Measurements from ENCODE around the gene PINK1.

The PINK1 gene

DNA sequence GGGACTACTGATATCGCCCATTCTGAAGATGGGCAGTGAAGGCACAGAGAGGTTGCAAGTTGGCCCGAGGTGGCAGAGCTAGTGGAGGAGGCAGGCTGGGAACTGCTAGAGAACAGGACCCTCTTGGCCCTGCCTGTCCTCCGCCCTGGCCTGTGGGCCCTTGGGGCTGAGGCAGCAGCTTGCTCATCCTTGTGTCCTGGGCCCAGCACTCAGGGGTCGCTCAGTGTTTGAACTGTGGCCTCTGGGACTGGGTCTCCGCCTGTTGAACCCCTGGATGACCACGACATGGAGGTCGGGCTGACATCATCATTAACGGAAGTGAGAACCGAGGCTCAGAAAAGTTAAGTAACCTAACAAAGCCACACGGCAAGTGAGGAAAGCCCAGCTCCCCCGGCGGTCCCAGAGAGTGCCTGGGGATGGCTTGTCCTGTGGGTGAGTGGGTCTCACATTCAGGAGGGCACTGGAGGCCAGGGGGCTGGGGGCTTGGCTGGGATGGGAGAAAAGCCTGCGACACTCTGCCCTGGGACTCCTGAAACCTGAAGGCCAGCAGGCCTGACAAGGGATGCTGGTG, 50.9 kb downstream of the PINK1 start:
- DNase-seq = no peak

- no peak for DNase-seq
These were observed 51.4 kb downstream of the PINK1 start for GRCh38 chr1:20684651-20685050.

DNA sequence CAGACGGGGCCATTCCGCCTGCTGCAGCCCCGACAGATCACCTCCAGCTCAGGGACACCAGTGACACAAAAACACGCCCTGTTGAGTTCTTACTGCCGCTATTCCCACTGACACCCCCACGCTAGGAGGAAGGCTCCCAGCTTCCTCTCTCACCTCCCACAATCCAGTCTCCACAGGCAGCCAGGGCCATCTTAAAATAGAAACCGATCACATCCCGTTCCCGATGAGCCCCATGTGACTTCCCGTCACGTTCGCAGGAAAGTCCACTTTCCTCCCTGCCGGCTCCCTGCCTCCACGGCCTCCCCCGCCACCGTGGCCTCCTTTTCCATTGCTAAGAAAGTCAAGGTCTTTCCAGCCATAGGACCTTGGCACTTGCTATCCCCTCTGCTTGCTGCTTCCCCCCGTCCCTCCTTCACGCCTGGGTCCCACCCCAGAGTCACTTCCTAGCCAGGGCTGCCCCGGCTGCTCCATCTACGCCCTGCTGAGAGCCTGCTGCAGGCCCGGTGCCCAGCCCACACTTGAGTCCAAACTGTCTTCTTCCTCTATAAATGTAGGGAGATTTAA, 51.9 kb downstream of the PINK1 start:
- DNase-seq = no peak

GRCh38 chr1:20685741-20686140, 52.5 kb downstream of the PINK1 start:
- DNase-seq = no peak

GRCh38 chr1:20686883-20687725, 53.8 kb downstream of the PINK1 start:
- DNase-seq = no peak

GRCh38 chr1:20689645-20690056, 56.4 kb downstream of the PINK1 start:
- no peak for DNase-seq

- no peak for DNase-seq
These were observed 58.6 kb downstream of the PINK1 start for GRCh38 chr1:20691872-20692271.

- DNase-seq = no peak
These were observed 60.4 kb downstream of the PINK1 start for GRCh38 chr1:20693623-20694022.

DNA sequence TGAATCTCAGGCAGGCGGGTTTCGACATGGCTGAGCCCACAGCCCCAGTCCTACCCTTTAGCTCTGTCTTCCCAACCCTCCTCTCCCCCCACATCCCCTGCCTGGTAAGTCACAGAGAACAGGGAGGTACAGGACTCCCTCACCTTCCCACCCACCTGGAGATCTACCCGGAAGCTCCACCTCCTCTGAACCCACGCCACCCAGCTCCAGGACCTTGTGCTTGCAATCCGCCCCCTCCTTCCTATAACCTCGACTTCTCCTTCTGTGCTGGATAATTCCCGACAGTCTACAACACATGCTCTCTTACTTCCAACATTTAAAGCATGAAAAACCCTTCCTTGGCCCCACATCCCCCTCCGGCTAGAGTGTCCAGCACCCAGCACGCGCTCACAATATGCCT, 62.3 kb downstream of the PINK1 start:
- no peak for DNase-seq

DNA sequence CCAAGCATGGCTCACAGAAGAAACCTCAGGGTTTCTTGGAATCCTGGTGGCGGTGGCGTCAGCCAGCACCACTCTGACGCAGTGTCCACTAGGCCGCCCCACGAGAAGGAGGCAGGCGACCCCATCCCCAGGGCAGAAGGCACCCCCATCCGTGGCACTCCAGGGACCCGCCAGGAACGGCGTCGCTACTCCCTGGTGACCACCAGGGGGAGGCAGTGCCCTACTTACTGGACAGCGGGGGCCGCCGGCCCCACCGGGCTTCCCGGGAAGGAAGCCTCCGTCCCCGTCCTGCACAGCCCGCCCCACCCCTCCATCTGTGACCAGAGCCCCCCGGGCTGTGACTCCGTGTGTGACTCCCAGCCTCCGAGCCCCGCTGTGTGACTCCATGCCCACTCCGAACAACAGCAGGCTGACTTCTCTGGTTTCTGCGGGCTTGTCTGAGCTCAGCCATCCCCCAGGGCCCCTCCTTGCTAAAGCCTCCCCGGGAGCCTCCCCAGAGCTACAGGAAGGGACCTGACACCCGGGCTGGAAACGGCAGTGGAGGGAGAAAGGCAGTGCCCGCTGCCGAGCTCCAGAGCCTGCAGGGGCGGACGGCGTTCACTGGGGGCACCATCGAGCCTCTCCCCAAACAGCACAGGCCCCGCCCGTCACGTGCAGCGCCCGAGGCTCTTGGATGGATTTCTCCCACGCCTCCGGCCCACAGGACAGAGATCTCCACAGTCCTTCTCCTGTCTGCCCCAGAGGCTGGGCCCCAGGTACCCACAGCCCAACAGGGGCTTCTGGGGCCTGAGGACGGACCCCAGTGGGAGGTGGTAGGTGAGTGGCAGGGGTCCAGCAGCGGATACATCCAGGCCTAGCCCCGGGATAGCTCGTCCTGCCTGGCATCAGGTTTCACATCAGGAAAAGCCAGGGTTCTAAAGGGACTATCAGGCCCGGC, 63.4 kb downstream of the PINK1 start:
- DNase-seq = peak; percentile 78

- no peak for DNase-seq
These were observed 64.3 kb downstream of the PINK1 start for GRCh38 chr1:20697563-20697962.

DNA sequence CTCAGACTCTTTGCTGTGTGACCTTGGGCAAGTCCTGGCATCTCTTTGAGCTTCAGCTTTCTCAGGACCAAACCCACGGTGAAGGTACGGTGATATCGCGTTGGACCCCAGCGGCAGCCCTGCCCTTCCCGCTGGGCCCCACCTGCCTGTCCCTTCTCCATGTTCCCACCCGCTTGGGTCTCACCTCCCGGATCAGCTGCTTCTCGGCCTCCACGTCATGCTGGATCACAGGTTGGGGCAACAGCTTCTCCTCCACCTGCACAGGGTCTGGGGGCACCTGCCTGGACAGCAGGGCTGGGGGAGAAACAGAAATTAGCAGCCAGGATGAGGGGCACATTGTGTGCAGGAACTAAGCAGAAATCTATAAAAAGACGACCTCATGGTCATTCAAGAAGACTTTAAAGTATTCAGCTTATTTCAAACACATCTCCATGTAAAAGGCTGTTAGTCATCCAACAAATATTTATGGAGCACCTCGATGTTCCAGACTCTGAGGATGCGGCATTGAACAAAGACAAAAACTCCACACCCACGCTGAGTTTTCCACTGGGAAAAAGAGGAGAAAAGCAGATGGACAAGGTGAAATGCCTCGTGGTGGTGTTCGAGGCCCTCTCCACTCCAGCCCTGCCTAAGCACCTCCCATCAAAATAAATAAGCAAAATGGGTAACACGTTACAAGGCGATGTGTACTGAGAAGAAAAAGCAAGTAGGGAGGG, 65.1 kb downstream of the PINK1 start:
- no peak for DNase-seq

GRCh38 chr1:20699558-20699957, 66.3 kb downstream of the PINK1 start:
- DNase-seq = no peak

DNA sequence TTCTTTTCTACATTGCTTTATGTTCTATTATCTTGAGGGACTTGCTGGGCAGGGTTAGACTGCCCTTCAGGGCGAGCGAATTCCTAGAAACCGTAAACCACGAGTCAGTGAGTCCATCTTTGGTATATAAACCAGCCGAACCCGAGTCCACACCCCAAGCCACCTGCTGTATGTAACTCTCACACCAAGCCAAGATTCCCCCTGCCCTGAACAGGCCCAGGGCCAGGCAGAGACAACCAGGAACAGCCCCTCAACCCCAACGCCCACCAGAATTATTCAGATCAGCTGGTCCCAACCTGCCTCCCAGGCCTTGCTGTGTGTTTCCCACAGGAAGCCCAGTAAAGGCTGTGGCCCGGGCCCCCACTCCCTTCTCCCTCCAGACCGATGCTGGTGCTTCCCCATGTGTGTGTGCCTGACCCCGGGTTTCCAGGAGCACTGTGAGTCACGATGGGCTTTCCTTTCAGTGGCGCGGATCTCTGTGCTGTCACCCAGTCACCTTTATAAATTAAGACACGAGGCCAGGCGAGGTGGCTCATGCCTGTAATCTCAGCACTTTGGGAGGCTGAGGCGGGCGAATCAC, 67.5 kb downstream of the PINK1 start:
- DNase-seq = no peak

All from stimulated activated CD4-positive, alpha-beta T cell treated with anti-CD3 and anti-CD28 coated beads, Interleukin-4, amount 100 ng/mL, for 1 hour (primary cell).